Kidney (tissue), 14 donors: Measurements from ENCODE around the gene HTR3B. TPM values are rescaled to one million over a fixed set of nuclear protein-coding genes. Genes with fewer than 3 reads are reported as not detected.
A peak's percentile ranks its signal among the peaks of the same experiment; 100 is the strongest.

ENCODE experiments used
- DNase-seq, 5 donors: peaks; one replicate each; pipeline ENCODE4 v3.0.0-alpha.2; 2013 to 2020
- FAIRE-seq: peaks from 2 replicates; lab custom pipeline; 2012; peaks lifted over from hg19 to GRCh38; lab: Jason Lieb, UNC
- H3K27ac ChIP-seq, 2 donors: one replicate each; pipeline ENCODE4 v1.7.0; 2013; ENCODE audit warnings: low read depth in 2 of 2, low read length in 2 of 2, inconsistent platforms in 1 of 2
- H3K27me3 ChIP-seq: one replicate; pipeline ENCODE4 v1.7.1; 2013; ENCODE audit warnings: low read length, inconsistent platforms; ENCODE audit not compliant: control insufficient read depth, insufficient read depth
- H3K36me3 ChIP-seq, 3 donors: one replicate each; pipeline versions ENCODE4 v1.7.0 to v1.7.1; 2013; ENCODE audit warnings: low read length in 3 of 3, control low read depth in 1 of 3, inconsistent platforms in 1 of 3; ENCODE audit not compliant: insufficient read depth in 3 of 3, control insufficient read depth in 2 of 3
- H3K4me1 ChIP-seq, 3 donors: one replicate each; pipeline versions ENCODE4 v1.7.0 to v1.7.1; 2013; ENCODE audit warnings: low read length in 3 of 3, inconsistent platforms in 1 of 3, low read depth in 1 of 3; ENCODE audit not compliant: control insufficient read depth in 2 of 3, insufficient read depth in 2 of 3
- H3K4me3 ChIP-seq, 3 donors: one replicate each; pipeline versions ENCODE4 v1.7.0 to v1.8.1; 2013; ENCODE audit warnings: low read length in 3 of 3, control low read depth in 1 of 3, inconsistent platforms in 1 of 3
- H3K9ac ChIP-seq, 3 donors: one replicate each; pipeline versions ENCODE4 v1.7.0 to v1.7.1; 2013; ENCODE audit warnings: low read length in 3 of 3, control low read depth in 1 of 3, inconsistent platforms in 1 of 3
- H3K9me3 ChIP-seq, 3 donors: one replicate each; pipeline versions ENCODE4 v1.7.0 to v1.7.1; 2013; ENCODE audit warnings: low read length in 3 of 3, control low read depth in 1 of 3, inconsistent platforms in 1 of 3; ENCODE audit not compliant: control insufficient read depth in 2 of 3, insufficient read depth in 1 of 3
- intact Hi-C: fragments of 100-400 bp; cut with DNase I; formaldehyde crosslinking; loops from one replicate; pipeline ENCODE4 v1.11.1; 2022
- polyA plus RNA-seq: library from polyadenylated mRNA; stranded (reverse); fragments of 350-450 nt; fragmentation: Illumina TruSeq; extraction: RNeasy Lipid Tissue Mini Kit (QIAGEN cat#74804); gene quantifications from one replicate; pipeline ENCODE4 v1.2.3, GENCODE V29; 2014; ENCODE audit warnings: low read depth, low replicate concordance; ENCODE audit not compliant: insufficient read depth
- total RNA-seq: library from RNA; stranded (reverse); fragmentation: NEBNext Ultra II Directional; extraction: Animal tissue kit (Norgen Biotek cat#: 25700); gene quantifications from one replicate; pipeline ENCODE4 v1.2.1, GENCODE V29; 2021
- TF ChIP-seq, protein P1 (sequence below): IDR thresholded peaks from 3 replicates; pipeline ENCODE4 v1.5.1; 2012; ENCODE audit warnings: mild to moderate bottlenecking, moderate library complexity, borderline replicate concordance; ENCODE audit not compliant: insufficient read depth; ENCODE audit errors: extremely low read depth
- donor health status: control.
- donor health status: control.
- donor health status: control.
- donor health status: control.
- donor health status: control.
- donor health status: DM: yes; HTN: yes; CAD: no.
- donor health status: Normal renal cell carcinoma (clear cell type).

HTR3B gene
- total and polyA plus RNA-seq, 2 donors from 2014 or later = 0.16 TPM; not detected in 1

DNA sequence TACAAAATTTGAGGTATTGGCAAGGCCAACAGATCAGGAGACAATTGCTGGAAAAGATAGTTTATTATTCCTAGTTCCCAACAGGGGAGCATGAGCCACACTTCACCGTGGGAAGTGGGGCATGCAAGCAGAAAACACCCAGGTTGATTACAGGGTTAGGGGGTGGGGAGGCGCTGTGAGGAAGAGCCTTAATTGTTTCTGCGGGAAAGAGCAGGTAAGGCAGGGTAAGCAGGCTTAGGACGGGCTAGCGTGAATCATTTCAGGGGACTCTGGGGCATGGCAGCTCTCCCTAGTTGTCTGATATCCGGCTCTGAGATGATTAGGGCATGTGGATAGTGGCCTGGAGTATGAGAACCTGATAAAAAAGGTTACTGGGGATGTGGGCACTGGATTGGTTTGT, 49.6 kb downstream of the HTR3B start:
- Histone ChIP-seq H3K36me3 (no peaks in the 10 kb centered on the region), H3K27me3 (peaks cover 3% of the 10 kb centered on the region), H3K9ac (no peak overlapping the region), H3K27ac (no peak overlapping the region), H3K4me3 (no peak overlapping the region), H3K4me1 (no peaks in the 10 kb centered on the region), H3K9me3 (no peaks in the 10 kb centered on the region)
- DNase-seq (no peak), FAIRE-seq (no peak)
- intact Hi-C loops = no loop called here
- TF ChIP-seq, protein P1, sequence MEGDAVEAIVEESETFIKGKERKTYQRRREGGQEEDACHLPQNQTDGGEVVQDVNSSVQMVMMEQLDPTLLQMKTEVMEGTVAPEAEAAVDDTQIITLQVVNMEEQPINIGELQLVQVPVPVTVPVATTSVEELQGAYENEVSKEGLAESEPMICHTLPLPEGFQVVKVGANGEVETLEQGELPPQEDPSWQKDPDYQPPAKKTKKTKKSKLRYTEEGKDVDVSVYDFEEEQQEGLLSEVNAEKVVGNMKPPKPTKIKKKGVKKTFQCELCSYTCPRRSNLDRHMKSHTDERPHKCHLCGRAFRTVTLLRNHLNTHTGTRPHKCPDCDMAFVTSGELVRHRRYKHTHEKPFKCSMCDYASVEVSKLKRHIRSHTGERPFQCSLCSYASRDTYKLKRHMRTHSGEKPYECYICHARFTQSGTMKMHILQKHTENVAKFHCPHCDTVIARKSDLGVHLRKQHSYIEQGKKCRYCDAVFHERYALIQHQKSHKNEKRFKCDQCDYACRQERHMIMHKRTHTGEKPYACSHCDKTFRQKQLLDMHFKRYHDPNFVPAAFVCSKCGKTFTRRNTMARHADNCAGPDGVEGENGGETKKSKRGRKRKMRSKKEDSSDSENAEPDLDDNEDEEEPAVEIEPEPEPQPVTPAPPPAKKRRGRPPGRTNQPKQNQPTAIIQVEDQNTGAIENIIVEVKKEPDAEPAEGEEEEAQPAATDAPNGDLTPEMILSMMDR = no peak

DNA sequence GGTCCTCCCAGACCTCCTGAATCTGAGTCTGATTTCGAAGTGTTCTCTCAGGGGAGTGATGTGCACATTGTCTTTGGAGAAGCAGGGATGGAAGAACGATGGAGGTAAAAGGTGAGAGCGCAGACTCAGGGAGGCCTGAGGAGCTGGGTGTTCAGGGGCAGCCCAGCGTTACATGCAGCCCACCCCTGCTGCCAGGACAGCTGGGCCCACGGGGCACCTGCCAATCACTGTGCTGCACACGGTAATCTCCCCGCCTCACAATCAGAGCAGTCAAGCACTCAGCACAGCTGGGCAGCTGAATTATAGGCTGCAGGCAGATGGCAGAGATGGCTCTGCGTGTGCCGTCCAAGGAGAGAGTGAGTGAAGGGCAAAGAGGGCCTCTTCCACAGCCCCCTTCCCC, 52.4 kb downstream of the HTR3B start:
- no peaks in the 10 kb centered on the region for H3K9me3 ChIP-seq
- no peaks in the 10 kb centered on the region for H3K4me1 ChIP-seq
- intact Hi-C loops = no loop called here
- H3K27ac ChIP-seq = no peak overlapping the region
- H3K4me3 ChIP-seq = no peak overlapping the region
- FAIRE-seq (no peak), DNase-seq (no peak)
- H3K27me3 ChIP-seq = no peaks in the 10 kb centered on the region
- TF ChIP-seq, protein P1 = no peak
- H3K36me3 ChIP-seq = no peaks in the 10 kb centered on the region
- no peak overlapping the region for H3K9ac ChIP-seq

GRCh38 chr11:113960702-113961330, 56.2 kb downstream of the HTR3B start:
- Histone ChIP-seq H3K4me1 (no peaks in the 10 kb centered on the region), H3K4me3 (no peak overlapping the region), H3K27ac (no peak overlapping the region), H3K27me3 (no peaks in the 10 kb centered on the region), H3K9ac (no peak overlapping the region), H3K9me3 (no peaks in the 10 kb centered on the region), H3K36me3 (no peaks in the 10 kb centered on the region)
- intact Hi-C loops = no loop called here
- FAIRE-seq (no peak), DNase-seq (peak in 1 of 5 donors; percentile 23)
- TF ChIP-seq, protein P1 = no peak

- intact Hi-C loops = no loop called here
- TF ChIP-seq, protein P1 = no peak
- no peak overlapping the region for H3K4me3 ChIP-seq
- H3K9me3 ChIP-seq = no peaks in the 10 kb centered on the region
- no peaks in the 10 kb centered on the region for H3K36me3 ChIP-seq
- H3K27me3 ChIP-seq = no peaks in the 10 kb centered on the region
- H3K9ac ChIP-seq = no peak overlapping the region
- no peak for DNase-seq
- no peak overlapping the region for H3K27ac ChIP-seq
- H3K4me1 ChIP-seq = no peaks in the 10 kb centered on the region
- no peak for FAIRE-seq
Measured at GRCh38 chr11:113967361-113967760, 62.8 kb downstream of the HTR3B start.
